Fibroblast of lung (primary cell): ENCODE data around the gene ACD. TPM values are rescaled to one million over a fixed set of nuclear protein-coding genes. Genes with fewer than 3 reads are reported as not detected.

ENCODE experiments used
- DNase-seq, 2 donors: peaks; one replicate each; pipeline versions ENCODE4 v3.0.0 to v3.0.0-alpha.2; 2010; ENCODE audit warnings: low read depth in 2 of 2
- H2AFZ ChIP-seq: 2 replicates; pipeline ENCODE4 v1.5.1; 2012; ENCODE audit warnings: low read length, control low read depth, inconsistent platforms
- H3K27ac ChIP-seq: 2 replicates; pipeline ENCODE4 v1.5.1; 2011; ENCODE audit warnings: low read length, control low read depth; ENCODE audit not compliant: insufficient read depth
- H3K27me3 ChIP-seq: 2 replicates; pipeline ENCODE4 v1.5.1; 2011; ENCODE audit warnings: mild to moderate bottlenecking, low read length; ENCODE audit not compliant: control insufficient read depth, insufficient read depth
- H3K36me3 ChIP-seq: 2 replicates; pipeline ENCODE4 v1.5.1; 2011; ENCODE audit warnings: low read length; ENCODE audit not compliant: control insufficient read depth, insufficient read depth
- H3K4me1 ChIP-seq: 2 replicates; pipeline ENCODE4 v1.5.1; 2011; ENCODE audit warnings: low read length; ENCODE audit not compliant: control insufficient read depth, insufficient read depth; ENCODE audit errors: extremely low read depth
- H3K4me2 ChIP-seq: 2 replicates; pipeline ENCODE4 v1.5.1; 2011; ENCODE audit warnings: low read length, control low read depth; ENCODE audit not compliant: insufficient read depth; ENCODE audit errors: extremely low read depth
- H3K4me3 ChIP-seq, 4 experiments: fragments of 200-600 bp in 1 of 4; sonication (generic) in 1 of 4; replicated peaks in 1 of 4; 2 replicates each; pipeline ENCODE4 v1.5.1; 2011 to 2016; ENCODE audit warnings: low read length in 4 of 4, low read depth in 3 of 4, mild to moderate bottlenecking in 3 of 4, control low read depth in 2 of 4, inconsistent platforms in 1 of 4, mixed read lengths in 1 of 4; ENCODE audit not compliant: insufficient read depth in 1 of 4; ENCODE audit errors: control extremely low read depth in 1 of 4
- H3K79me2 ChIP-seq: 2 replicates; pipeline ENCODE4 v1.5.1; 2012; ENCODE audit warnings: mild to moderate bottlenecking, low read length, inconsistent platforms; ENCODE audit not compliant: control insufficient read depth, insufficient read depth
- H3K9ac ChIP-seq: 2 replicates; pipeline ENCODE4 v1.5.1; 2011; ENCODE audit warnings: mild to moderate bottlenecking, low read length, control low read depth; ENCODE audit not compliant: insufficient read depth
- H3K9me3 ChIP-seq: 2 replicates; pipeline ENCODE4 v1.5.1; 2012; ENCODE audit warnings: low read depth, low read length; ENCODE audit not compliant: control insufficient read depth, insufficient read depth
- H4K20me1 ChIP-seq: 2 replicates; pipeline ENCODE4 v1.5.1; 2011; ENCODE audit warnings: low read length; ENCODE audit not compliant: control insufficient read depth, insufficient read depth; ENCODE audit errors: extremely low read depth
- EZH2 ChIP-seq: IDR thresholded peaks from 2 replicates; pipeline ENCODE4 v1.5.1; 2012; ENCODE audit warnings: low read length, control low read depth, mild to moderate bottlenecking; ENCODE audit errors: missing control alignments
- polyA plus RNA-seq, 2 donors: library from polyadenylated mRNA; depleted of rRNA in 1 of 2; stranded (reverse) in 1 of 2; unstranded in 1 of 2; fragments of >200 nt; gene quantifications; 2 replicates each; pipeline ENCODE4 v1.2.1, GENCODE V29; 2011 to 2012; ENCODE audit warnings: missing spikeins in 1 of 2
- total RNA-seq: library from RNA; depleted of rRNA; stranded (reverse); fragments of >200 nt; gene quantifications from 2 replicates; pipeline ENCODE4 v1.2.1, GENCODE V29; 2014
- TF ChIP-seq, protein P1 (sequence below), 2 donors: IDR thresholded peaks in 1 of 2; conservative IDR thresholded peaks in 1 of 2; 1 replicate in 1 of 2; 2 replicates in 1 of 2; pipeline ENCODE4 v1.5.1; 2011 to 2012; ENCODE audit warnings: low read length in 2 of 2, control low read depth in 1 of 2, inconsistent platforms in 1 of 2, low read depth in 1 of 2, mild to moderate bottlenecking in 1 of 2

ACD gene
- total and polyA plus RNA-seq, 2 donors (not counting 1 experiment from before 2014, with no cell fraction given), result 7.9 to 9.2 TPM

GRCh38 chr16:67703626-67704025 lies 43.6 kb upstream of the ACD start:
- H3K9me3 ChIP-seq, result no peaks in the 10 kb centered on the region
- no peak overlapping the region for H2AFZ ChIP-seq
- H3K9ac ChIP-seq, result no peak overlapping the region
- H3K27ac ChIP-seq, result no peak overlapping the region
- no peaks in the 10 kb centered on the region for H4K20me1 ChIP-seq
- H3K79me2 ChIP-seq, result no peaks in the 10 kb centered on the region
- H3K4me1 ChIP-seq, result no peaks in the 10 kb centered on the region
- DNase-seq, result no peak
- H3K4me3 ChIP-seq, result no peak overlapping the region
- TF ChIP-seq EZH2, result no peak
- TF ChIP-seq, protein P1, sequence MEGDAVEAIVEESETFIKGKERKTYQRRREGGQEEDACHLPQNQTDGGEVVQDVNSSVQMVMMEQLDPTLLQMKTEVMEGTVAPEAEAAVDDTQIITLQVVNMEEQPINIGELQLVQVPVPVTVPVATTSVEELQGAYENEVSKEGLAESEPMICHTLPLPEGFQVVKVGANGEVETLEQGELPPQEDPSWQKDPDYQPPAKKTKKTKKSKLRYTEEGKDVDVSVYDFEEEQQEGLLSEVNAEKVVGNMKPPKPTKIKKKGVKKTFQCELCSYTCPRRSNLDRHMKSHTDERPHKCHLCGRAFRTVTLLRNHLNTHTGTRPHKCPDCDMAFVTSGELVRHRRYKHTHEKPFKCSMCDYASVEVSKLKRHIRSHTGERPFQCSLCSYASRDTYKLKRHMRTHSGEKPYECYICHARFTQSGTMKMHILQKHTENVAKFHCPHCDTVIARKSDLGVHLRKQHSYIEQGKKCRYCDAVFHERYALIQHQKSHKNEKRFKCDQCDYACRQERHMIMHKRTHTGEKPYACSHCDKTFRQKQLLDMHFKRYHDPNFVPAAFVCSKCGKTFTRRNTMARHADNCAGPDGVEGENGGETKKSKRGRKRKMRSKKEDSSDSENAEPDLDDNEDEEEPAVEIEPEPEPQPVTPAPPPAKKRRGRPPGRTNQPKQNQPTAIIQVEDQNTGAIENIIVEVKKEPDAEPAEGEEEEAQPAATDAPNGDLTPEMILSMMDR (conservative IDR thresholded peaks at IDR 0.05 in 1 of 2, IDR thresholded peaks at IDR 0.05 in 1 of 2; ENCODE audit: low read depth in 1 of 2, low read length in 2 of 2), result no peak
- no peak overlapping the region for H3K4me2 ChIP-seq
- H3K36me3 ChIP-seq, result no peaks in the 10 kb centered on the region
- no peaks in the 10 kb centered on the region for H3K27me3 ChIP-seq

- Histone ChIP-seq H3K27ac (no peak overlapping the region), H3K36me3 (no peaks in the 10 kb centered on the region), H2AFZ (no peak overlapping the region), H4K20me1 (no peaks in the 10 kb centered on the region), H3K79me2 (no peaks in the 10 kb centered on the region), H3K9me3 (no peaks in the 10 kb centered on the region), H3K4me2 (no peak overlapping the region), H3K27me3 (no peaks in the 10 kb centered on the region), H3K4me1 (no peaks in the 10 kb centered on the region), H3K4me3 (no peak overlapping the region), H3K9ac (no peak overlapping the region)
- TF ChIP-seq EZH2, result no peak
- TF ChIP-seq, protein P1 (conservative IDR thresholded peaks at IDR 0.05 in 1 of 2, IDR thresholded peaks at IDR 0.05 in 1 of 2; ENCODE audit: low read depth in 1 of 2, low read length in 2 of 2), result no peak
- DNase-seq, result no peak
Observed at GRCh38 chr16:67702130-67702529, 42.1 kb upstream of the ACD start.

DNA sequence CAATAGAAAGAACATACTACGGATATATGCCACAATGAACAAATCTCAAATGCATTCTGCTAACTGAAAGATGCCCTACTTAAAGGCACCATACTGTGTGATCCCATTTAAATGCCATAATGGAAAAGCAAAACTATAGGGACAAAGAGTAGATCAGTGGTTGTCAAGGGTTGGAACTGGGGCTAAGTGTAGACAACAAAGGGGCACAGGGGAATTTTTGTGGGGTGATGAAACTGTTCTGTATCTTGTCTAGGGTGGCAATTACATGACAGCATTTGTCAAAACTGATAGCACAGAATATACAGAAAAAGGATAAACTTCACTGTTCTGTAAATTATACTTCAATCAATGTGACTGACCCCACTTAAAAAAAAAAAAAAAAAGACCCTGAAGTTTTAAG lies 41.4 kb upstream of the ACD start:
- DNase-seq, result no peak
- no peak overlapping the region for H3K9ac ChIP-seq
- no peaks in the 10 kb centered on the region for H3K9me3 ChIP-seq
- TF ChIP-seq, protein P1 (conservative IDR thresholded peaks at IDR 0.05 in 1 of 2, IDR thresholded peaks at IDR 0.05 in 1 of 2; ENCODE audit: low read depth in 1 of 2, low read length in 2 of 2), result no peak
- no peak for TF ChIP-seq EZH2
- H3K4me3 ChIP-seq, result no peak overlapping the region
- no peak overlapping the region for H3K4me2 ChIP-seq
- no peaks in the 10 kb centered on the region for H3K36me3 ChIP-seq
- H3K4me1 ChIP-seq, result no peaks in the 10 kb centered on the region
- no peaks in the 10 kb centered on the region for H3K79me2 ChIP-seq
- H4K20me1 ChIP-seq, result no peaks in the 10 kb centered on the region
- H3K27ac ChIP-seq, result no peak overlapping the region
- no peak overlapping the region for H2AFZ ChIP-seq
- no peaks in the 10 kb centered on the region for H3K27me3 ChIP-seq
